Measurements from ENCODE around the gene SIGLEC14. TPM values are rescaled to one million over a fixed set of nuclear protein-coding genes. Genes with fewer than 3 reads are reported as not detected.

The SIGLEC14 gene
- total RNA-seq, 6 donors from 2014 or later, result 5.0 to 44.6 (median 22.3) TPM; not detected in 1

- ATAC-seq (ENCODE audit: low FRiP score in 2 of 2) (no peak), DNase-seq (peak; percentile 27 to 85)
- H3K9me3 ChIP-seq, result no peaks in the 10 kb centered on the region
- 20 to 33% methylated on average over 13 to 16 of the region's 59 CpGs for WGBS, 2 donors
- peak overlapping the region in 1 of 4 donors; percentile 32 for H3K4me3 ChIP-seq
- H3K27ac ChIP-seq, result peak overlapping the region in 1 of 4 donors; percentile 40
- H3K4me1 ChIP-seq, result peaks cover 0 to 10% (median 1%) of the 10 kb centered on the region in 4 donors
- TF ChIP-seq POLR2AphosphoS5 (IDR thresholded peaks at IDR 0.05), result no peak
- TF ChIP-seq POLR2A (IDR thresholded peaks at IDR 0.05), result no peak
- no peak for TF ChIP-seq EP300 (IDR thresholded peaks at IDR 0.05)
- no peak for TF ChIP-seq CTCF (IDR thresholded peaks at IDR 0.05)
- H3K27me3 ChIP-seq, result peaks cover 0 to 11% (median 2%) of the 10 kb centered on the region in 4 donors
- no peaks in the 10 kb centered on the region for H3K36me3 ChIP-seq
Observed at GRCh38 chr19:51600940-51601580, 45.6 kb downstream of the SIGLEC14 start.

GRCh38 chr19:51599084-51599483 is 47.5 kb downstream of the SIGLEC14 start:
- H3K27ac ChIP-seq, result no peak overlapping the region
- no peak for TF ChIP-seq CTCF (IDR thresholded peaks at IDR 0.05)
- TF ChIP-seq POLR2A (IDR thresholded peaks at IDR 0.05), result no peak
- no peak for TF ChIP-seq EP300 (IDR thresholded peaks at IDR 0.05)
- no peak for TF ChIP-seq POLR2AphosphoS5 (IDR thresholded peaks at IDR 0.05)
- WGBS, 2 donors, result 94 to 96% methylated on average over 10 of the region's 10 CpGs
- no peaks in the 10 kb centered on the region for H3K9me3 ChIP-seq
- peaks cover 0 to 16% (median 6%) of the 10 kb centered on the region in 4 donors for H3K4me1 ChIP-seq
- no peak overlapping the region for H3K4me3 ChIP-seq
- no peak for DNase-seq
- ATAC-seq (ENCODE audit: low FRiP score in 2 of 2), result no peak
- no peaks in the 10 kb centered on the region for H3K36me3 ChIP-seq
- peaks cover 0 to 11% (median 2%) of the 10 kb centered on the region in 4 donors for H3K27me3 ChIP-seq

- Histone ChIP-seq H3K4me3 (no peak overlapping the region), H3K27me3 (peaks cover 0 to 11% (median 2%) of the 10 kb centered on the region in 4 donors), H3K27ac (no peak overlapping the region), H3K4me1 (peaks cover 6 to 23% (median 11%) of the 10 kb centered on the region in 4 donors), H3K9me3 (no peaks in the 10 kb centered on the region), H3K36me3 (no peaks in the 10 kb centered on the region)
- WGBS, 2 donors, result 94 to 95% methylated on average over 21 to 24 of the region's 31 CpGs
- no peak for TF ChIP-seq EP300 (IDR thresholded peaks at IDR 0.05)
- no peak for TF ChIP-seq POLR2AphosphoS5 (IDR thresholded peaks at IDR 0.05)
- TF ChIP-seq CTCF (IDR thresholded peaks at IDR 0.05), result no peak
- TF ChIP-seq POLR2A (IDR thresholded peaks at IDR 0.05), result no peak
- DNase-seq (peak in 1 of 2 donors; percentile 76), ATAC-seq (ENCODE audit: low FRiP score in 2 of 2) (no peak)
Observed at GRCh38 chr19:51598159-51598915, 48.3 kb downstream of the SIGLEC14 start.

GRCh38 chr19:51595190-51596175 is 51.1 kb downstream of the SIGLEC14 start:
- no peak overlapping the region for H3K27ac ChIP-seq
- no peak for ATAC-seq (ENCODE audit: low FRiP score in 2 of 2)
- 83 to 86% methylated on average over 8 of the region's 8 CpGs for WGBS, 2 donors
- DNase-seq, result no peak
- H3K9me3 ChIP-seq, result no peaks in the 10 kb centered on the region
- peaks cover 11 to 16% (median 14%) of the 10 kb centered on the region in 4 donors for H3K4me1 ChIP-seq
- TF ChIP-seq EP300 (IDR thresholded peaks at IDR 0.05) (no peak), POLR2A (IDR thresholded peaks at IDR 0.05) (no peak), CTCF (IDR thresholded peaks at IDR 0.05) (no peak), POLR2AphosphoS5 (IDR thresholded peaks at IDR 0.05) (no peak)
- H3K36me3 ChIP-seq, result no peaks in the 10 kb centered on the region
- peaks cover 0 to under 1% (median 0%) of the 10 kb centered on the region in 4 donors for H3K27me3 ChIP-seq
- H3K4me3 ChIP-seq, result peak overlapping the region in 2 of 4 donors; percentile 68 to 72

Data from upper lobe of left lung (tissue), 6 donors.